Bladder microvascular endothelial cell (primary cell): ENCODE measurements around the gene PSME3IP1. TPM values are rescaled to one million over a fixed set of nuclear protein-coding genes. Genes with fewer than 3 reads are reported as not detected.

Experiments
- total RNA-seq: library from RNA; depleted of rRNA; stranded (reverse); fragments of >200 nt; gene quantifications from 2 replicates; pipeline ENCODE4 v1.2.3, GENCODE V29; 2014

PSME3IP1 gene
- total RNA-seq = 50.8 and 69.4 TPM in 2 replicates

GRCh38 chr16:57185945-57186871 lies at the start of gene PSME3IP1, which contains the start of gene RSPRY1:
Gene PSME3IP1 (minus strand): TSS chr16:57186039. CDS start chr16:57173854, 12,185 bp downstream.
Gene RSPRY1 (plus strand): TSS chr16:57186329. CDS start chr16:57204659, 18,330 bp downstream.

Other genes with a start within 250 kb of the PSME3IP1 start
- gene CETP, start 224.1 kb downstream of the PSME3IP1 start, total RNA-seq = 4.8 and 15.9 TPM in 2 replicates
- gene NLRC5, start 196.5 kb downstream of the PSME3IP1 start, total RNA-seq = 20.1 and 49.4 TPM in 2 replicates
- gene CPNE2, start 93.5 kb downstream of the PSME3IP1 start, total RNA-seq = 76.7 and 82.9 TPM in 2 replicates
- gene RSPRY1, start 290 bp upstream of the PSME3IP1 start, total RNA-seq = 32.9 and 67.9 TPM in 2 replicates
- 49.5 and 74.6 TPM in 2 replicates for gene ARL2BP, start 59.2 kb upstream of the PSME3IP1 start, total RNA-seq
- 1.6 and 7.4 TPM in 2 replicates for gene PLLP, start 98.6 kb upstream of the PSME3IP1 start, total RNA-seq
- gene CCL22, start 172.7 kb upstream of the PSME3IP1 start, total RNA-seq = not detected in 2 replicates
- gene CX3CL1, start 186.5 kb upstream of the PSME3IP1 start, total RNA-seq = 3.6 and 89.1 TPM in 2 replicates
- not detected in 2 replicates for gene CCL17, start 218.7 kb upstream of the PSME3IP1 start, total RNA-seq